ENCODE data around the gene ACMSD. TPM values are rescaled to one million over a fixed set of nuclear protein-coding genes. Genes with fewer than 3 reads are reported as not detected.
A peak's percentile ranks its signal among the peaks of the same experiment; 100 is the strongest.

ACMSD gene
- total RNA-seq, 1 donor from 2014 or later: not detected

DNA sequence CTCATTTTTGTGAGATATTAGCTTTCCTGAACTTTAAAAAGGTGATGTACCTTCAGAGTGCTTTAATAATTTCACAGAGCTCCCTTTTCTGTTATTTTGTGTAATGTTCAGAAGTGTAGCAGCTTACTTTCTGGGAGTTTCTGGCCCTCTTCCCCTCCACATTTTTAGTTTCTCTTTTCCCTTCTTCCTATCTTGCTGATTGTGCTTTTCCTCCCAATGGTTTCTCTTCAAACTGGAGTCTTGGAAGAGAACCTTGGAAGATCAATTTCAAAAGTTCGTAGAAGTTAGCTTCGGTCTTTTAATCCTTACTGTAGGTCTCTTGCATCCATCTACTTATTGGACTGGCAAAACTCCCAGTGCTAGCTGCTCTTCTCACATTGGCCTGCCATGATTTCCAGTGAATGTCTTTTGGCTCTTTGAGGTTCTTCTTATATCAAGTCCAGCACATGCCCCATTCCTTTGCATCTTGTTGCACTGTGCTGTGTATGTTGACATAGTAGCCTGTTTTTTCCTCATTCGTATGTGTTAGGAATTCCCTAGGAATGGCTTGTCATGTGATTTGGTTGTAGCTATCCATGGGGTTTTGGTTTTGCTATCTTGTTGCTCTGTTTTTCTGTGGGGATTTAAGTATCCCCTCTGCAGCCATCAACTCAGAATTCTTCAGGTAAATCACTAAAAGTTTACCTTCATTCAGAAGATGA lies 88.0 kb downstream of the ACMSD start:
- intact Hi-C loops (cut with DNase I): no loop called here
- DNase-seq (no peak), ATAC-seq (ENCODE audit: poor library complexity) (no peak)

DNA sequence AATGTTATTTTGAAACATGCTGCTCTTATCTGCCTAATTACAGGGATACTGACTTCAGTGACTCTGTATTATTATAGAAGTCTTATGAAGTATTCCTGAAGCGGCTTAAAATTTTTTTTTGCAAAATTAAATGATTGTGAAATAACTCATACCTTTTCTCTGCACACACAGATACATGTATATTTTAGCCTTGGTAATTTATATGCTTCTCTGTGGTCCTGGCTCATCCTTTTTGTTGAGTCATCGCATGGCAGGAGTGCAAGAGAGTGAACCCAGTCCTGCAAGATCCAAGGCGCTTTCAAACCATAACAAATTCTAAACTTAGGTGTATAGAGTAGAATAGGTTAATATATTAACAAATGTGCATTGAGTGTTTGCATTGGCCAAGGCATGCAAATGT lies 88.8 kb downstream of the ACMSD start:
- intact Hi-C loops (cut with DNase I): no loop called here
- no peak for DNase-seq
- peak; percentile 36 for ATAC-seq (ENCODE audit: poor library complexity)

- intact Hi-C loops (cut with DNase I): no loop called here
- no peak for ATAC-seq (ENCODE audit: poor library complexity)
These were observed 94.6 kb downstream of the ACMSD start for GRCh38 chr2:134932864-134933526.

GRCh38 chr2:134933732-134934131 lies 95.3 kb downstream of the ACMSD start:
- intact Hi-C loops (cut with DNase I): no loop called here
- no peak for ATAC-seq (ENCODE audit: poor library complexity)
- no peak for DNase-seq

More at GRCh38 chr2:134932864-134933526, 94.6 kb downstream of the ACMSD start:
- no peak for DNase-seq

DNA sequence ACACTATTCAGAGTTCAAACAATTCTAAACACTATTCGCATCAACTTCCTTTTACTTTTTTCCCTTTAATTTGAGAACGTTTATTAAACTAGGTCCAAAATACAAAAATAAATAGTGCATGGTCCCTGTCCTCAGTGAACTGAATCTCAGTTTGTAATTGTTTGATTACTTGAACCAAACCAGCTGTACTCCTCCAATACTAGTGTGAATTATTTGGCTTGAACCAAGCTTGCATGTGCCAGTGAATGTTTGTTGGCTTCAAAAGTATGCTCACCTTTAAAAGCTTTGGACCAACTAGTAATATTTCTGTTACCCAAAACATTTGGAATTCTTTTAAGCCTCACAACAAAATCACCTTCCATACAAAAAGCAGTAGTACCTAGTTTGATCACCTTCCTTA lies 95.7 kb downstream of the ACMSD start:
- ATAC-seq (ENCODE audit: poor library complexity) (no peak), DNase-seq (no peak)
- intact Hi-C loops (cut with DNase I): no loop called here

- intact Hi-C loops (cut with DNase I): no loop called here
- ATAC-seq (ENCODE audit: poor library complexity) (no peak), DNase-seq (no peak)
These were observed 96.2 kb downstream of the ACMSD start for GRCh38 chr2:134934641-134935040.

DNA sequence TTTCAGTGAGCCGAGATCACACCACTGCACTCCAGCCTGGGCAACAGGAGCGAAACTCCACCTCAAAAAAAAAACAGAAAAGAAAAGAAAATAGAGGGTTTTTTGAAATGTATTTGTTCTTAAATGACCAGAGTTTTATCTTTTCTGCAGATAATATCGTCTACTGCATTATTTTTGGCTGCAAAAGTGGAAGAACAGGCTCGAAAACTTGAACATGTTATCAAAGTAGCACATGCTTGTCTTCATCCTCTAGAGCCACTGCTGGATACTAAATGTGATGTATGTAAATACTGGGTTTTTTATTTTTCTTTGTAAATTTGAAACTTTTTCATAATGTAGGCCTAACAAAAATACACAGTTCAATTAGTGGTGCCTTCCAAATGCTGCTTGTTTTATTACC lies 98.3 kb downstream of the ACMSD start:
- intact Hi-C loops (cut with DNase I): no loop called here
- no peak for DNase-seq
- ATAC-seq (ENCODE audit: poor library complexity): no peak

DNA sequence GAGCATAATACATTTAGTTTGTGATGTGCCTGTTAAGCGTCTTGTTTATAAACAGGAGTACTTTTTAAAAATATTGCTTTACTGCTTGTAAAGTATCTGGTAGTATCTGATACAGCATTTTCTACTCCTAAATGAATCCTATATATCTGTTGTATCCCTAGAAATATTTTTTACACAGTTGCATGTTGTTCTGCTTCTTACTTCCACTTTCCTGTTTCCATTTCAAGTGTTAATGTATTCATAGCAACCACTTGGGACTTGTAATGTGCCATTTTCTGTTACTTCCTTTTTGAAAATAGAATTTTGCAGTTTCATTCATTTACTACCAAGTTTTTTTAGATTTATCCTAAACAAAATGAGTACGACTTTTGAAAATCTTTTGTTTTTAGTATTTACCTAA lies 105.1 kb downstream of the ACMSD start:
- ATAC-seq (ENCODE audit: poor library complexity) (no peak), DNase-seq (no peak)
- intact Hi-C loops (cut with DNase I): no loop called here

- no peak for ATAC-seq (ENCODE audit: poor library complexity)
These were observed 106.6 kb downstream of the ACMSD start for GRCh38 chr2:134944975-134945374.

DNA sequence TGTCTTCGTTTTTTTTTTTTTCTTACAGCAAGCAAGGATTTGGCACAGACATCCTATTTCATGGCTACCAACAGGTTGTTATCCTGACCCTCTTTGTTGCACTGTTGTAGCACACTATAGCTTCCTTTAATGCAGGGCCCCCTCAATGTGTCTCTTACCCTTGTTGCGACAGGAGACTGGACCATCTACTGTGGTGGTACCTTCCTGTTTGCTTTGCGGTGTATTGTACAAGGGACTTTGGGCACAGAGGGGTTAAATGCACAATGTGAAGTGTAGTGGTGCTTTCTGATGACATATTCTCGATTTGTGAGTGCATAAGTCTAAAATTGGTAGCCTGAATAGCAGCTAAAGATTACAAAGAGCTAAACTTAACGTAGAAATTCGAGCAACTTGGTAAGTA lies 107.7 kb downstream of the ACMSD start:
- no peak for ATAC-seq (ENCODE audit: poor library complexity)
- DNase-seq: no peak
- intact Hi-C loops (cut with DNase I): no loop called here

More at GRCh38 chr2:134944975-134945374, 106.6 kb downstream of the ACMSD start:
- DNase-seq: no peak
- intact Hi-C loops (cut with DNase I): no loop called here

- ATAC-seq (ENCODE audit: poor library complexity): no peak
- no peak for DNase-seq
These were observed 111.7 kb downstream of the ACMSD start for GRCh38 chr2:134949981-134950708.

GRCh38 chr2:134950886-134951285 lies 112.5 kb downstream of the ACMSD start:
- no peak for ATAC-seq (ENCODE audit: poor library complexity)
- intact Hi-C loops (cut with DNase I): no loop called here
- DNase-seq: no peak

More at GRCh38 chr2:134949981-134950708, 111.7 kb downstream of the ACMSD start:
- intact Hi-C loops (cut with DNase I): no loop called here

Small RNA genes within 50 kb of the gene (microRNA-seq; reads per million reads assigned to microRNA genes)
- not detected for gene MIR5590

Other genes with a start within 250 kb of the ACMSD start
- gene TMEM163, start 119.6 kb upstream of the ACMSD start, total RNA-seq: 0.38 TPM
- 16.6 TPM for gene CCNT2, start 80.2 kb downstream of the ACMSD start, total RNA-seq
- gene MAP3K19, start 208.8 kb downstream of the ACMSD start, total RNA-seq: not detected
- 47.4 TPM for gene RAB3GAP1, start 213.7 kb downstream of the ACMSD start, total RNA-seq